ENCODE results near the gene FERMT3. TPM values are rescaled to one million over a fixed set of nuclear protein-coding genes. Genes with fewer than 3 reads are reported as not detected.

Gene FERMT3
- total RNA-seq, 5 donors from 2014 or later (not counting 1 experiment from before 2014, with no cell fraction given), result 115 to 184 (median 161) TPM

- ATAC-seq (replicated peaks in 1 of 4) (no peak), DNase-seq (peak in 2 of 35 experiments; percentile 26 to 48)
- peak overlapping the region; percentile 83 to 93 (median 89) for H3K4me3 Mint-ChIP-seq
- peaks cover 12 to 48% of the 10 kb centered on the region in 2 experiments for H3K4me1 ChIP-seq (ENCODE audit: control insufficient read depth in 1 of 2, extremely low read depth in 1 of 2, insufficient read depth in 2 of 2, low read length in 2 of 2)
- peaks cover 16 to 27% of the 10 kb centered on the region in 2 donors for H3K36me3 ChIP-seq (ENCODE audit: control insufficient read depth in 2 of 2, extremely low read depth in 1 of 2, insufficient read depth in 1 of 2, low read length in 1 of 2)
- ChIA-PET POLR2A (interaction anchor here in 1 of 2 donors (0.6 kb wide), 1 partner anchor 14 kb away, joined by 4 read pairs; the partner anchor contains the start of genes NUDT22 and TRPT1), CTCF (no interaction called here)
- H3K27me3 ChIP-seq (replicated peaks in 1 of 2; ENCODE audit: control insufficient read depth in 2 of 2, extremely low read depth in 1 of 2, insufficient read depth in 2 of 2, low read length in 1 of 2), result no peaks in the 10 kb centered on the region
- 62% methylated on average over 6 of the region's 11 CpGs for WGBS (ENCODE audit: insufficient coverage)
- peak overlapping the region; percentile 97 for H3K27ac ChIP-seq (ENCODE audit: low read length)
- peak overlapping the region; percentile 97 for H3K27ac Mint-ChIP-seq
- peak overlapping the region in 1 of 2 donors; percentile 73 for H3K4me3 ChIP-seq (ENCODE audit: control insufficient read depth in 1 of 2, extremely low read depth in 1 of 2, low read length in 1 of 2)
- no peaks in the 10 kb centered on the region for H3K9me3 Mint-ChIP-seq
- no peaks in the 10 kb centered on the region for H3K9me3 ChIP-seq
- H3K36me3 Mint-ChIP-seq, result no peaks in the 10 kb centered on the region
- H3K4me1 Mint-ChIP-seq, result peaks cover 39 to 47% (median 41%) of the 10 kb centered on the region in 3 donors
- no peaks in the 10 kb centered on the region for H3K27me3 Mint-ChIP-seq
Measured at GRCh38 chr11:64239662-64240434, 33.3 kb downstream of the FERMT3 start.

GRCh38 chr11:64240435-64241240 lies 34.1 kb downstream of the FERMT3 start, which contains the start of gene FKBP2:
FKBP2 (plus strand) TSS chr11:64241095; CDS start chr11:64242388, 1,293 bp downstream.
- H3K4me1 ChIP-seq (ENCODE audit: control insufficient read depth in 1 of 2, extremely low read depth in 1 of 2, insufficient read depth in 2 of 2, low read length in 2 of 2), result peaks cover 9 to 48% of the 10 kb centered on the region in 2 experiments
- H3K27ac ChIP-seq (ENCODE audit: low read length), result peak within 1 kb of the TSS; percentile 97
- WGBS (ENCODE audit: insufficient coverage), result 2% methylated on average over 46 of the region's 58 CpGs
- Mint-ChIP-seq H3K4me1 (peaks cover 36 to 45% (median 37%) of the 10 kb centered on the region in 3 donors), H3K4me3 (peak within 1 kb of the TSS; percentile 83 to 93 (median 89)), H3K36me3 (no peaks in the 10 kb centered on the region), H3K27me3 (no peaks in the 10 kb centered on the region), H3K27ac (peak within 1 kb of the TSS; percentile 97), H3K9me3 (no peaks in the 10 kb centered on the region)
- ATAC-seq (replicated peaks in 1 of 4) (peak; percentile 72 to 74 (median 72)), DNase-seq (peak; percentile 95 to 99 (median 98))
- CTCF ChIA-PET, result interaction anchor here in 1 of 2 donors (0.6 to 1.1 kb wide), 7 partner anchors 34 to 77 kb away, joined by 3 to 9 read pairs (median 5); partner anchors contain the start of genes BAD, FERMT3, PRDX5 and TRMT112
- H3K36me3 ChIP-seq (ENCODE audit: control insufficient read depth in 2 of 2, extremely low read depth in 1 of 2, insufficient read depth in 1 of 2, low read length in 1 of 2), result peaks cover 16 to 27% of the 10 kb centered on the region in 2 donors
- POLR2A ChIA-PET, result interaction anchor here (0.6 to 1.0 kb wide), 3 partner anchors 43 to 77 kb away, joined by 3 to 5 read pairs (median 3); partner anchors contain the start of genes BAD (in 1 of the 2) and TRMT112 (in 1 of the 2)
- peak within 1 kb of the TSS; percentile 49 to 73 for H3K4me3 ChIP-seq (ENCODE audit: control insufficient read depth in 1 of 2, extremely low read depth in 1 of 2, low read length in 1 of 2)
- no peaks in the 10 kb centered on the region for H3K27me3 ChIP-seq (replicated peaks in 1 of 2; ENCODE audit: control insufficient read depth in 2 of 2, extremely low read depth in 1 of 2, insufficient read depth in 2 of 2, low read length in 1 of 2)
- H3K9me3 ChIP-seq, result no peaks in the 10 kb centered on the region

- Mint-ChIP-seq H3K27ac (peak overlapping the region; percentile 97), H3K9me3 (no peaks in the 10 kb centered on the region), H3K27me3 (no peaks in the 10 kb centered on the region), H3K36me3 (no peaks in the 10 kb centered on the region), H3K4me3 (peak overlapping the region; percentile 83 to 93 (median 89)), H3K4me1 (peaks cover 37 to 43% (median 39%) of the 10 kb centered on the region in 3 donors)
- ChIA-PET POLR2A (interaction anchor here (0.6 to 1.0 kb wide), 3 partner anchors 43 to 76 kb away, joined by 3 to 5 read pairs (median 3); partner anchors contain the start of genes BAD (in 1 of the 2) and TRMT112 (in 1 of the 2)), CTCF (interaction anchor here in 1 of 2 donors (0.6 to 1.1 kb wide), 7 partner anchors 35 to 77 kb away, joined by 3 to 9 read pairs (median 5); partner anchors contain the start of genes BAD, FERMT3, PRDX5 and TRMT112)
- ATAC-seq (replicated peaks in 1 of 4) (peak; percentile 80 to 88 (median 82)), DNase-seq (peak in 13 of 35 experiments; percentile 99 to 100 (median 100))
- H3K4me1 ChIP-seq (ENCODE audit: control insufficient read depth in 1 of 2, extremely low read depth in 1 of 2, insufficient read depth in 2 of 2, low read length in 2 of 2), result peaks cover 9 to 48% of the 10 kb centered on the region in 2 experiments
- H3K27me3 ChIP-seq (replicated peaks in 1 of 2; ENCODE audit: control insufficient read depth in 2 of 2, extremely low read depth in 1 of 2, insufficient read depth in 2 of 2, low read length in 1 of 2), result no peaks in the 10 kb centered on the region
- 1% methylated on average over 22 of the region's 24 CpGs for WGBS (ENCODE audit: insufficient coverage)
- H3K4me3 ChIP-seq (ENCODE audit: control insufficient read depth in 1 of 2, extremely low read depth in 1 of 2, low read length in 1 of 2), result peak overlapping the region; percentile 49 to 73
- H3K36me3 ChIP-seq (ENCODE audit: control insufficient read depth in 2 of 2, extremely low read depth in 1 of 2, insufficient read depth in 1 of 2, low read length in 1 of 2), result peaks cover 16 to 27% of the 10 kb centered on the region in 2 donors
- H3K27ac ChIP-seq (ENCODE audit: low read length), result peak overlapping the region; percentile 97
- no peaks in the 10 kb centered on the region for H3K9me3 ChIP-seq
Measured at GRCh38 chr11:64241241-64241490, 34.6 kb downstream of the FERMT3 start.

- H3K36me3 Mint-ChIP-seq, result no peaks in the 10 kb centered on the region
- Histone ChIP-seq H3K4me3 (ENCODE audit: control insufficient read depth in 1 of 2, extremely low read depth in 1 of 2, low read length in 1 of 2) (peak overlapping the region; percentile 49 to 73), H3K9me3 (no peaks in the 10 kb centered on the region), H3K4me1 (ENCODE audit: control insufficient read depth in 1 of 2, extremely low read depth in 1 of 2, insufficient read depth in 2 of 2, low read length in 2 of 2) (peaks cover 9 to 49% of the 10 kb centered on the region in 2 experiments), H3K27me3 (replicated peaks in 1 of 2; ENCODE audit: control insufficient read depth in 2 of 2, extremely low read depth in 1 of 2, insufficient read depth in 2 of 2, low read length in 1 of 2) (no peaks in the 10 kb centered on the region), H3K36me3 (ENCODE audit: control insufficient read depth in 2 of 2, extremely low read depth in 1 of 2, insufficient read depth in 1 of 2, low read length in 1 of 2) (peaks cover 16 to 27% of the 10 kb centered on the region in 2 donors), H3K27ac (ENCODE audit: low read length) (peak overlapping the region; percentile 97)
- H3K4me3 Mint-ChIP-seq, result peak overlapping the region; percentile 83 to 93 (median 89)
- WGBS (ENCODE audit: insufficient coverage), result under 1% methylated on average over 55 of the region's 63 CpGs
- peak overlapping the region; percentile 97 for H3K27ac Mint-ChIP-seq
- POLR2A ChIA-PET, result interaction anchor here (0.6 to 1.0 kb wide), 4 partner anchors 43 to 76 kb away, joined by 3 to 5 read pairs (median 3); partner anchors contain the start of genes BAD (in 1 of the 2) and TRMT112 (in 1 of the 2)
- no peaks in the 10 kb centered on the region for H3K27me3 Mint-ChIP-seq
- CTCF ChIA-PET, result interaction anchor here in 1 of 2 donors (0.6 to 1.1 kb wide), 7 partner anchors 35 to 77 kb away, joined by 3 to 9 read pairs (median 5); partner anchors contain the start of genes BAD, FERMT3, PRDX5 and TRMT112
- ATAC-seq (replicated peaks in 1 of 4) (peak in 2 of 4 experiments; percentile 1 to 2), DNase-seq (peak in 23 of 35 experiments; percentile 30 to 100 (median 99))
- H3K9me3 Mint-ChIP-seq, result no peaks in the 10 kb centered on the region
- peaks cover 37 to 43% (median 39%) of the 10 kb centered on the region in 3 donors for H3K4me1 Mint-ChIP-seq
Measured at GRCh38 chr11:64241491-64242374, 35.2 kb downstream of the FERMT3 start.

GRCh38 chr11:64243236-64243854 lies 36.8 kb downstream of the FERMT3 start:
- ATAC-seq (replicated peaks in 1 of 4) (no peak), DNase-seq (no peak)
- peaks cover 36 to 50% (median 49%) of the 10 kb centered on the region in 3 donors for H3K4me1 Mint-ChIP-seq
- no peaks in the 10 kb centered on the region for H3K27me3 ChIP-seq (replicated peaks in 1 of 2; ENCODE audit: control insufficient read depth in 2 of 2, extremely low read depth in 1 of 2, insufficient read depth in 2 of 2, low read length in 1 of 2)
- ChIA-PET CTCF (interaction anchor here in 1 of 2 donors (1.0 kb wide), 1 partner anchor 39 kb away, joined by 3 read pairs; no protein-coding TSS in a partner anchor), POLR2A (interaction anchor here in 1 of 2 donors (0.5 kb wide), 1 partner anchor 534 kb away, joined by 3 read pairs; no protein-coding TSS in a partner anchor)
- no peaks in the 10 kb centered on the region for H3K9me3 Mint-ChIP-seq
- H3K4me1 ChIP-seq (ENCODE audit: control insufficient read depth in 1 of 2, extremely low read depth in 1 of 2, insufficient read depth in 2 of 2, low read length in 2 of 2), result peaks cover 12 to 60% of the 10 kb centered on the region in 2 experiments
- no peaks in the 10 kb centered on the region for H3K9me3 ChIP-seq
- WGBS (ENCODE audit: insufficient coverage), result no CpG with 5 or more reads among the region's 8 CpGs
- H3K36me3 ChIP-seq (ENCODE audit: control insufficient read depth in 2 of 2, extremely low read depth in 1 of 2, insufficient read depth in 1 of 2, low read length in 1 of 2), result peaks cover 8 to 17% of the 10 kb centered on the region in 2 donors
- peak overlapping the region; percentile 46 to 93 (median 66) for H3K4me3 Mint-ChIP-seq
- H3K4me3 ChIP-seq (ENCODE audit: control insufficient read depth in 1 of 2, extremely low read depth in 1 of 2, low read length in 1 of 2), result no peak overlapping the region
- H3K27me3 Mint-ChIP-seq, result no peaks in the 10 kb centered on the region
- H3K36me3 Mint-ChIP-seq, result no peaks in the 10 kb centered on the region
- H3K27ac Mint-ChIP-seq, result peak overlapping the region; percentile 72 to 77
- no peak overlapping the region for H3K27ac ChIP-seq (ENCODE audit: low read length)

Data from T-cell (primary cell).